Fibroblast of skin of right quadriceps (primary cell): Measurements from ENCODE around the gene PTDSS2.
A peak's percentile ranks its signal among the peaks of the same experiment; 100 is the strongest.
"Not testable (repeated sequence)": the region's sequence is repeated elsewhere in the genome, so short reads cannot be mapped to it uniquely, and the experiment has no call there.

ENCODE experiments used
- DNase-seq: peaks from one replicate; pipeline ENCODE4 v3.0.0-alpha.2; 2013

PTDSS2 gene

GRCh38 chr11:449889-450808 is at the start of gene PTDSS2:
Gene PTDSS2 (plus strand): TSS chr11:450279. CDS start chr11:450456, 177 bp downstream.
- DNase-seq, result peak; percentile 91

- not testable (repeated sequence) for DNase-seq
Observed at GRCh38 chr11:401196-401595, 48.9 kb upstream of the PTDSS2 start.

- DNase-seq, result no peak
Observed at GRCh38 chr11:403021-403760, 46.9 kb upstream of the PTDSS2 start.

GRCh38 chr11:403761-404431 is 46.2 kb upstream of the PTDSS2 start:
- no peak for DNase-seq

- DNase-seq, result no peak
Observed at GRCh38 chr11:404551-405264, 45.4 kb upstream of the PTDSS2 start.

GRCh38 chr11:405323-405953 is 44.6 kb upstream of the PTDSS2 start:
- DNase-seq, result no peak

GRCh38 chr11:405954-406795 is 43.9 kb upstream of the PTDSS2 start:
- DNase-seq, result no peak

- DNase-seq, result peak; percentile 86
Observed at GRCh38 chr11:406796-407650, 43.1 kb upstream of the PTDSS2 start.

GRCh38 chr11:407651-408123 is 42.4 kb upstream of the PTDSS2 start:
- no peak for DNase-seq

- no peak for DNase-seq
Observed at GRCh38 chr11:408154-409007, 41.7 kb upstream of the PTDSS2 start.

- no peak for DNase-seq
Observed at GRCh38 chr11:409008-409599, 41.0 kb upstream of the PTDSS2 start.

- no peak for DNase-seq
Observed at GRCh38 chr11:409600-410483, 40.2 kb upstream of the PTDSS2 start.

- DNase-seq, result not testable (repeated sequence)
Observed at GRCh38 chr11:410711-411110, 39.4 kb upstream of the PTDSS2 start.

- not testable (repeated sequence) for DNase-seq
Observed at GRCh38 chr11:411520-411919, 38.6 kb upstream of the PTDSS2 start.

GRCh38 chr11:412641-413119 is 37.4 kb upstream of the PTDSS2 start:
- DNase-seq, result no peak

GRCh38 chr11:413120-414081 is 36.7 kb upstream of the PTDSS2 start:
- no peak for DNase-seq
